ENCODE results near the gene TLNRD1.

TLNRD1 gene

GRCh38 chr15:81014446-81015093 lies 13.8 kb downstream of the TLNRD1 start:
- Mint-ChIP-seq H3K27me3 (ENCODE audit: low read depth, poor library complexity) (no peaks in the 10 kb centered on the region), H3K4me1 (no peaks in the 10 kb centered on the region), H3K27ac (no peak overlapping the region), H3K9me3 (no peaks in the 10 kb centered on the region), H3K4me3 (no peak overlapping the region), H3K36me3 (ENCODE audit: low read depth) (no peaks in the 10 kb centered on the region)
- TF ChIP-seq CTCF (IDR thresholded peaks at IDR 0.05), result no peak
- DNase-seq, result no peak

- no peaks in the 10 kb centered on the region for H3K4me1 Mint-ChIP-seq
- no peak overlapping the region for H3K4me3 Mint-ChIP-seq
- no peak for TF ChIP-seq CTCF (IDR thresholded peaks at IDR 0.05)
- H3K9me3 Mint-ChIP-seq, result no peaks in the 10 kb centered on the region
- no peaks in the 10 kb centered on the region for H3K36me3 Mint-ChIP-seq (ENCODE audit: low read depth)
- H3K27ac Mint-ChIP-seq, result no peak overlapping the region
- no peaks in the 10 kb centered on the region for H3K27me3 Mint-ChIP-seq (ENCODE audit: low read depth, poor library complexity)
- no peak for DNase-seq
These were observed 15.1 kb downstream of the TLNRD1 start for GRCh38 chr15:81015621-81016488.

GRCh38 chr15:81016489-81017068 lies 15.9 kb downstream of the TLNRD1 start:
- Mint-ChIP-seq H3K36me3 (ENCODE audit: low read depth) (no peaks in the 10 kb centered on the region), H3K27ac (no peak overlapping the region)

GRCh38 chr15:81018197-81018596 lies 17.5 kb downstream of the TLNRD1 start:
- H3K4me1 Mint-ChIP-seq, result no peaks in the 10 kb centered on the region
- TF ChIP-seq CTCF (IDR thresholded peaks at IDR 0.05), result no peak
- H3K27ac Mint-ChIP-seq, result no peak overlapping the region
- no peak overlapping the region for H3K4me3 Mint-ChIP-seq
- no peaks in the 10 kb centered on the region for H3K9me3 Mint-ChIP-seq
- DNase-seq, result no peak
- H3K27me3 Mint-ChIP-seq (ENCODE audit: low read depth, poor library complexity), result no peaks in the 10 kb centered on the region
- H3K36me3 Mint-ChIP-seq (ENCODE audit: low read depth), result no peaks in the 10 kb centered on the region

More at GRCh38 chr15:81016489-81017068, 15.9 kb downstream of the TLNRD1 start:
- Mint-ChIP-seq H3K4me1 (no peaks in the 10 kb centered on the region), H3K4me3 (no peak overlapping the region), H3K9me3 (no peaks in the 10 kb centered on the region), H3K27me3 (ENCODE audit: low read depth, poor library complexity) (no peaks in the 10 kb centered on the region)
- no peak for DNase-seq
- no peak for TF ChIP-seq CTCF (IDR thresholded peaks at IDR 0.05)

- Mint-ChIP-seq H3K9me3 (no peaks in the 10 kb centered on the region), H3K27me3 (ENCODE audit: low read depth, poor library complexity) (no peaks in the 10 kb centered on the region), H3K36me3 (ENCODE audit: low read depth) (no peaks in the 10 kb centered on the region), H3K4me3 (no peak overlapping the region), H3K27ac (no peak overlapping the region), H3K4me1 (peaks cover 30% of the 10 kb centered on the region)
- no peak for TF ChIP-seq CTCF (IDR thresholded peaks at IDR 0.05)
- DNase-seq, result no peak
These were observed 20.6 kb downstream of the TLNRD1 start for GRCh38 chr15:81021321-81021720.
